ENCODE measurements around the gene RDH5. TPM values are rescaled to one million over a fixed set of nuclear protein-coding genes. Genes with fewer than 3 reads are reported as not detected.

Gene RDH5
- total RNA-seq, 1 experiment from 2014 or later = 6.2 TPM

DNA sequence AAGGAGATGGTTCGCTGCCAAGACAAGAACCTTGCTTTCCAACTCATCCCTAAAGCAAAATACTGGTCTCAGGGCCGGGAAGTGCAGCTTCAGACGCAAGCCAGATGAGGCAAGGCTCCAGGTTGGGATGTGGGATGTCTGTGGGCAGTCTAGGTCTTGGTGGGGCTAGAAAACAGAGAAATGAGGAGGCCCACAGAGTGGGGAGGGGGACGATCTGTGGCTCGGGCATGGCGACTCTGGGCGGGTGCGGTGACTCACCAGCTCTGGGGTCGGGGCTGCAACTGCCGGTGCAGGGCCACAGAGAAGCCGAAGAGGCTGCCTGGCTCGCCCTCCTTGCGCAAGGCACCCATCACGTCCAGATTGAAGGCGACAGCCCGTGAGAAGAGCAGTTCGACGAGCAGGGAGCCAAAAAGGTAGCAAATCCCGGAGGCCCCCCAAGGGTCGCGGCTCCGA lies 12.9 kb upstream of the RDH5 start:
- TF ChIP-seq EGR1 (IDR thresholded peaks at IDR 0.05; ENCODE audit: low read depth) (no peak), FOSL1 (IDR thresholded peaks at IDR 0.05; ENCODE audit: low read depth) (no peak), RAD21 (IDR thresholded peaks at IDR 0.05; ENCODE audit: low read depth) (no peak), ZFX (IDR thresholded peaks at IDR 0.05) (no peak), EZH2 (IDR thresholded peaks at IDR 0.05) (no peak)
- H3K27me3 ChIP-seq (ENCODE audit: insufficient read depth, low read length) = peaks cover 19% of the 10 kb centered on the region; the same call in 1 of the 2 replicates
- intact Hi-C loops (cut with micrococcal nuclease) = no loop called here
- no peaks in the 10 kb centered on the region for H3K79me2 ChIP-seq (ENCODE audit: insufficient read depth, low read length)
- peak overlapping the region; percentile 81 for H3K4me2 ChIP-seq (ENCODE audit: low read length)
- no peaks in the 10 kb centered on the region for H3K9me2 ChIP-seq (ENCODE audit: insufficient read depth)
- no TSS peak for BruUV-seq (replicated peaks)
- no peak overlapping the region for H3K27ac ChIP-seq (ENCODE audit: low read depth, low read length)
- H3K36me3 ChIP-seq (ENCODE audit: control insufficient read depth in 1 of 2, insufficient read depth in 2 of 2, low read length in 2 of 2) = no peaks in the 10 kb centered on the region
- H3K4me1 ChIP-seq (ENCODE audit: control insufficient read depth in 1 of 2, insufficient read depth in 2 of 2, low read length in 2 of 2) = peaks cover 4 to 14% of the 10 kb centered on the region in 2 experiments; a peak in 3 of 4 replicates
- H2AFZ ChIP-seq (ENCODE audit: low read depth, low read length, poor library complexity, severe bottlenecking) = no peak overlapping the region
- ChIA-PET POLR2A (no interaction called here), RAD21 (ENCODE audit: low non-redundant PET in 1 of 2, low total read pairs in 2 of 2, uncharacterized antibody in 2 of 2, unreplicated experiment in 2 of 2) (interaction anchor here in 1 of 2 experiments (1.1 kb wide), 1 partner anchor 9 kb away, joined by 4 read pairs; the partner anchor contains the start of gene BLOC1S1), CTCF (interaction anchor here (0.8 to 2.9 kb wide), 3 partner anchors 11 to 51 kb away, joined by 3 to 12 read pairs (median 4); no protein-coding TSS in a partner anchor)
- peak overlapping the region; percentile 25; the same call in 1 of the 2 replicates for H3K9ac ChIP-seq (ENCODE audit: low read length)
- no peaks in the 10 kb centered on the region for H4K20me1 ChIP-seq (ENCODE audit: insufficient read depth)
- H3K4me3 ChIP-seq (replicated peaks in 1 of 2; ENCODE audit: low read depth in 1 of 2, low read length in 2 of 2) = peak overlapping the region; percentile 39 to 57
- no peak for DNase-seq (ENCODE audit: low read depth, low spot score)
- 0 out of 2 replicates have a peak, but pooled peaks have one; percentile 13 for ATAC-seq
- H3K9me3 ChIP-seq (ENCODE audit: control insufficient read depth in 1 of 2, insufficient read depth in 1 of 2, low read depth in 1 of 2, low read length in 2 of 2) = no peaks in the 10 kb centered on the region

- peak within 1 kb of the TSS; percentile 76 for H2AFZ ChIP-seq (ENCODE audit: low read depth, low read length, poor library complexity, severe bottlenecking)
- intact Hi-C loops (cut with micrococcal nuclease) = no loop called here
- no peaks in the 10 kb centered on the region for H4K20me1 ChIP-seq (ENCODE audit: insufficient read depth)
- peaks cover 4 to 14% of the 10 kb centered on the region in 2 experiments; a peak in 3 of 4 replicates for H3K4me1 ChIP-seq (ENCODE audit: control insufficient read depth in 1 of 2, insufficient read depth in 2 of 2, low read length in 2 of 2)
- H3K4me3 ChIP-seq (replicated peaks in 1 of 2; ENCODE audit: low read depth in 1 of 2, low read length in 2 of 2) = peak within 1 kb of the TSS; percentile 39 to 57
- POLR2A ChIA-PET = no interaction called here
- TF ChIP-seq EZH2 (IDR thresholded peaks at IDR 0.05) (no peak), SRF (IDR thresholded peaks at IDR 0.05; ENCODE audit: low read depth) (no peak), CBX3 (IDR thresholded peaks at IDR 0.05; ENCODE audit: low read depth) (no peak), EGR1 (IDR thresholded peaks at IDR 0.05; ENCODE audit: low read depth) (no peak), RAD21 (IDR thresholded peaks at IDR 0.05; ENCODE audit: low read depth) (no peak)
- TF ChIP-seq, protein P1, sequence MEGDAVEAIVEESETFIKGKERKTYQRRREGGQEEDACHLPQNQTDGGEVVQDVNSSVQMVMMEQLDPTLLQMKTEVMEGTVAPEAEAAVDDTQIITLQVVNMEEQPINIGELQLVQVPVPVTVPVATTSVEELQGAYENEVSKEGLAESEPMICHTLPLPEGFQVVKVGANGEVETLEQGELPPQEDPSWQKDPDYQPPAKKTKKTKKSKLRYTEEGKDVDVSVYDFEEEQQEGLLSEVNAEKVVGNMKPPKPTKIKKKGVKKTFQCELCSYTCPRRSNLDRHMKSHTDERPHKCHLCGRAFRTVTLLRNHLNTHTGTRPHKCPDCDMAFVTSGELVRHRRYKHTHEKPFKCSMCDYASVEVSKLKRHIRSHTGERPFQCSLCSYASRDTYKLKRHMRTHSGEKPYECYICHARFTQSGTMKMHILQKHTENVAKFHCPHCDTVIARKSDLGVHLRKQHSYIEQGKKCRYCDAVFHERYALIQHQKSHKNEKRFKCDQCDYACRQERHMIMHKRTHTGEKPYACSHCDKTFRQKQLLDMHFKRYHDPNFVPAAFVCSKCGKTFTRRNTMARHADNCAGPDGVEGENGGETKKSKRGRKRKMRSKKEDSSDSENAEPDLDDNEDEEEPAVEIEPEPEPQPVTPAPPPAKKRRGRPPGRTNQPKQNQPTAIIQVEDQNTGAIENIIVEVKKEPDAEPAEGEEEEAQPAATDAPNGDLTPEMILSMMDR (IDR thresholded peaks at IDR 0.05 in 2 of 3, conservative IDR thresholded peaks at IDR 0.05 in 1 of 3; ENCODE audit: borderline replicate concordance in 1 of 3, insufficient read depth in 1 of 3, low read depth in 2 of 3, low read length in 2 of 3) = no peak
- H3K9me2 ChIP-seq (ENCODE audit: insufficient read depth) = no peaks in the 10 kb centered on the region
- H3K79me2 ChIP-seq (ENCODE audit: insufficient read depth, low read length) = no peaks in the 10 kb centered on the region
- H3K9me3 ChIP-seq (ENCODE audit: control insufficient read depth in 1 of 2, insufficient read depth in 1 of 2, low read depth in 1 of 2, low read length in 2 of 2) = no peaks in the 10 kb centered on the region
- RAD21 ChIA-PET (ENCODE audit: low non-redundant PET in 1 of 2, low total read pairs in 2 of 2, uncharacterized antibody in 2 of 2, unreplicated experiment in 2 of 2) = interaction anchor here in 1 of 2 experiments (1.1 kb wide), 1 partner anchor 8 kb away, joined by 4 read pairs; the partner anchor contains the start of gene BLOC1S1
- CTCF ChIA-PET = interaction anchor here (0.7 to 1.3 kb wide), 2 partner anchors 29 to 110 kb away, joined by 4 read pairs; partner anchors contain the start of genes ORMDL2 and SARNP
- no peaks in the 10 kb centered on the region for H3K36me3 ChIP-seq (ENCODE audit: control insufficient read depth in 1 of 2, insufficient read depth in 2 of 2, low read length in 2 of 2)
- BruUV-seq (replicated peaks) = no TSS peak
- DNase-seq (ENCODE audit: low read depth, low spot score) (no peak), ATAC-seq (peak; percentile 88)
- no peak within 1 kb of the TSS for H3K27ac ChIP-seq (ENCODE audit: low read depth, low read length)
- peak within 1 kb of the TSS; percentile 25; the same call in 1 of the 2 replicates for H3K9ac ChIP-seq (ENCODE audit: low read length)
- peak within 1 kb of the TSS; percentile 81 for H3K4me2 ChIP-seq (ENCODE audit: low read length)
- H3K27me3 ChIP-seq (ENCODE audit: insufficient read depth, low read length) = peaks cover 26% of the 10 kb centered on the region; the same call in 1 of the 2 replicates
Observed at GRCh38 chr12:55707841-55708694, 12.1 kb upstream of the RDH5 start, which contains the start of gene ITGA7. Gene ITGA7, minus strand, starts transcription at chr12:55707904. Its CDS starts 222 bp downstream, at chr12:55707682.
